Liver (tissue), 9 donors: ENCODE results near the gene ANGPT4. TPM values are rescaled to one million over a fixed set of nuclear protein-coding genes. Genes with fewer than 3 reads are reported as not detected.
A peak's percentile ranks its signal among the peaks of the same experiment; 100 is the strongest.

Source experiments
- DNase-seq: peaks from one replicate; pipeline ENCODE4 v3.0.0-alpha.2; 2017; ENCODE audit warnings: low spot score
- H3K27ac ChIP-seq, 2 donors: one replicate each; pipeline ENCODE4 v1.7.0; 2013; ENCODE audit warnings: inconsistent platforms in 2 of 2, low read length in 2 of 2, control low read depth in 1 of 2, low read depth in 1 of 2, mild to moderate bottlenecking in 1 of 2
- H3K27me3 ChIP-seq, 4 donors: one replicate each; pipeline versions ENCODE4 v1.6.1 to v1.7.0; 2013; ENCODE audit warnings: low read length in 3 of 4, inconsistent platforms in 1 of 4, mild to moderate bottlenecking in 1 of 4, moderate library complexity in 1 of 4; ENCODE audit not compliant: control insufficient read depth in 4 of 4, insufficient read depth in 4 of 4
- H3K36me3 ChIP-seq, 4 donors: one replicate each; pipeline versions ENCODE4 v1.6.1 to v1.7.0; 2013; ENCODE audit warnings: low read length in 3 of 4, mild to moderate bottlenecking in 3 of 4, low read depth in 1 of 4, moderate library complexity in 1 of 4; ENCODE audit not compliant: control insufficient read depth in 4 of 4, insufficient read depth in 3 of 4
- H3K4me1 ChIP-seq, 4 donors: one replicate each; pipeline versions ENCODE4 v1.6.1 to v1.7.0; 2013; ENCODE audit warnings: low read length in 3 of 4, mild to moderate bottlenecking in 3 of 4, moderate library complexity in 1 of 4; ENCODE audit not compliant: control insufficient read depth in 4 of 4, insufficient read depth in 4 of 4
- H3K4me3 ChIP-seq, 3 donors: one replicate each; pipeline versions ENCODE4 v1.6.1 to v1.7.0; 2013; ENCODE audit warnings: low read length in 3 of 3, control low read depth in 1 of 3, low read depth in 1 of 3, mild to moderate bottlenecking in 1 of 3
- H3K9ac ChIP-seq, 2 donors: one replicate each; pipeline ENCODE4 v1.7.0; 2013; ENCODE audit warnings: low read length in 2 of 2, mild to moderate bottlenecking in 2 of 2, moderate library complexity in 2 of 2, control low read depth in 1 of 2, low read depth in 1 of 2
- H3K9me3 ChIP-seq, 4 donors: one replicate each; pipeline versions ENCODE4 v1.6.1 to v1.7.0; 2013; ENCODE audit warnings: low read length in 3 of 4; ENCODE audit not compliant: control insufficient read depth in 4 of 4
- ATF3 ChIP-seq: IDR thresholded peaks from 2 replicates; pipeline ENCODE4 v1.6.1; 2016; ENCODE audit warnings: antibody characterized with exemption
- EGR1 ChIP-seq, 2 donors: IDR thresholded peaks; 2 replicates each; pipeline ENCODE4 v1.6.1; 2016 to 2018; ENCODE audit warnings: antibody characterized with exemption in 2 of 2, low read depth in 2 of 2
- FOXA1 ChIP-seq: IDR thresholded peaks from 2 replicates; pipeline ENCODE4 v1.6.1; 2016; ENCODE audit warnings: antibody characterized with exemption
- FOXA2 ChIP-seq: IDR thresholded peaks from 2 replicates; pipeline ENCODE4 v1.6.1; 2016; ENCODE audit warnings: antibody characterized with exemption
- GABPA ChIP-seq, 2 donors: IDR thresholded peaks in 1 of 2; conservative IDR thresholded peaks in 1 of 2; 2 replicates each; pipeline ENCODE4 v1.6.1; 2016; ENCODE audit warnings: antibody characterized with exemption in 2 of 2, mild to moderate bottlenecking in 1 of 2, moderate library complexity in 1 of 2
- HNF4A ChIP-seq, 2 donors: conservative IDR thresholded peaks; 2 replicates each; pipeline ENCODE4 v1.6.1; 2016; ENCODE audit warnings: antibody characterized with exemption in 2 of 2, mild to moderate bottlenecking in 2 of 2
- HNF4G ChIP-seq: IDR thresholded peaks from 2 replicates; pipeline ENCODE4 v1.6.1; 2016; ENCODE audit warnings: antibody characterized with exemption
- JUND ChIP-seq, 2 donors: IDR thresholded peaks; 2 replicates each; pipeline ENCODE4 v1.6.1; 2016; ENCODE audit warnings: antibody characterized with exemption in 2 of 2
- MAX ChIP-seq: IDR thresholded peaks from 2 replicates; pipeline ENCODE4 v1.6.1; 2016; ENCODE audit warnings: antibody characterized with exemption
- NR2F2 ChIP-seq: IDR thresholded peaks from 2 replicates; pipeline ENCODE4 v1.6.1; 2016; ENCODE audit warnings: antibody characterized with exemption
- RAD21 ChIP-seq, 2 donors: IDR thresholded peaks; 2 replicates each; pipeline ENCODE4 v1.6.1; 2016; ENCODE audit warnings: antibody characterized with exemption in 2 of 2, mild to moderate bottlenecking in 2 of 2
- REST ChIP-seq: IDR thresholded peaks from 2 replicates; pipeline ENCODE4 v1.6.1; 2016; ENCODE audit warnings: antibody characterized with exemption, mild to moderate bottlenecking
- RXRA ChIP-seq, 2 donors: IDR thresholded peaks; 2 replicates each; pipeline ENCODE4 v1.6.1; 2017 to 2018; ENCODE audit warnings: antibody characterized with exemption in 2 of 2, mild to moderate bottlenecking in 1 of 2
- SP1 ChIP-seq: IDR thresholded peaks from 2 replicates; pipeline ENCODE4 v1.6.1; 2018; ENCODE audit warnings: antibody characterized with exemption, mild to moderate bottlenecking
- TAF1 ChIP-seq: conservative IDR thresholded peaks from 2 replicates; pipeline ENCODE4 v1.6.1; 2016; ENCODE audit warnings: antibody characterized with exemption, mild to moderate bottlenecking
- YY1 ChIP-seq: IDR thresholded peaks from 2 replicates; pipeline ENCODE4 v1.6.1; 2016; ENCODE audit warnings: antibody characterized with exemption, mild to moderate bottlenecking
- ZBTB33 ChIP-seq: IDR thresholded peaks from 2 replicates; pipeline ENCODE4 v1.6.1; 2016; ENCODE audit warnings: antibody characterized with exemption
- WGBS: extraction: QIAGEN DNeasy Blood & Tissue Kit; methylation state at CpG from one replicate; pipeline ENCODE4 v1.1.7; 2013; 5-methylcytosine and 5-hydroxymethylcytosine counted together
- polyA plus RNA-seq, 2 donors: library from polyadenylated mRNA; stranded (reverse) in 1 of 2; unstranded in 1 of 2; fragments of 200-250 nt in 1 of 2; fragments of >200 nt in 1 of 2; fragmentation: Nextera tagmentation in 1 of 2; extraction: Ambion mirVana in 1 of 2; gene quantifications; one replicate each; pipeline versions ENCODE4 v1.2.1 to v1.2.3, GENCODE V29; 2013 to 2015
- total RNA-seq, 2 donors: library from RNA; depleted of rRNA; stranded (reverse); fragments of >200 nt; gene quantifications; one replicate each; pipeline ENCODE4 v1.2.3, GENCODE V29; 2014
- TF ChIP-seq, protein P1 (sequence below): fragments of 150-350 bp; IDR thresholded peaks from 2 replicates; pipeline ENCODE4 v1.5.1; 2017; ENCODE audit warnings: improper control_type of control experiment, low read depth, low read length; ENCODE audit not compliant: missing input control
- donor health status: healthy.
- donor health status: healthy.
- donor health status: healthy.
- donor health status: healthy.
- donor health status: healthy.

Gene ANGPT4
- total and polyA plus RNA-seq, 4 donors: 0.05 to 0.13 (median 0.08) TPM

GRCh38 chr20:842547-842940, 73.6 kb downstream of the ANGPT4 start:
- peaks cover 0 to 3% (median 0%) of the 10 kb centered on the region in 4 donors for H3K36me3 ChIP-seq
- WGBS: 71% methylated on average over 2 of the region's 2 CpGs
- no peak overlapping the region for H3K4me3 ChIP-seq
- TF ChIP-seq RAD21 (IDR thresholded peaks at IDR 0.05): no peak
- TF ChIP-seq, protein P1, sequence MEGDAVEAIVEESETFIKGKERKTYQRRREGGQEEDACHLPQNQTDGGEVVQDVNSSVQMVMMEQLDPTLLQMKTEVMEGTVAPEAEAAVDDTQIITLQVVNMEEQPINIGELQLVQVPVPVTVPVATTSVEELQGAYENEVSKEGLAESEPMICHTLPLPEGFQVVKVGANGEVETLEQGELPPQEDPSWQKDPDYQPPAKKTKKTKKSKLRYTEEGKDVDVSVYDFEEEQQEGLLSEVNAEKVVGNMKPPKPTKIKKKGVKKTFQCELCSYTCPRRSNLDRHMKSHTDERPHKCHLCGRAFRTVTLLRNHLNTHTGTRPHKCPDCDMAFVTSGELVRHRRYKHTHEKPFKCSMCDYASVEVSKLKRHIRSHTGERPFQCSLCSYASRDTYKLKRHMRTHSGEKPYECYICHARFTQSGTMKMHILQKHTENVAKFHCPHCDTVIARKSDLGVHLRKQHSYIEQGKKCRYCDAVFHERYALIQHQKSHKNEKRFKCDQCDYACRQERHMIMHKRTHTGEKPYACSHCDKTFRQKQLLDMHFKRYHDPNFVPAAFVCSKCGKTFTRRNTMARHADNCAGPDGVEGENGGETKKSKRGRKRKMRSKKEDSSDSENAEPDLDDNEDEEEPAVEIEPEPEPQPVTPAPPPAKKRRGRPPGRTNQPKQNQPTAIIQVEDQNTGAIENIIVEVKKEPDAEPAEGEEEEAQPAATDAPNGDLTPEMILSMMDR: no peak
- no peaks in the 10 kb centered on the region for H3K9me3 ChIP-seq
- H3K4me1 ChIP-seq: peaks cover 4 to 23% (median 7%) of the 10 kb centered on the region in 4 donors
- H3K27ac ChIP-seq: no peak overlapping the region
- H3K27me3 ChIP-seq: no peaks in the 10 kb centered on the region
- DNase-seq: no peak
- H3K9ac ChIP-seq: no peak overlapping the region

DNA sequence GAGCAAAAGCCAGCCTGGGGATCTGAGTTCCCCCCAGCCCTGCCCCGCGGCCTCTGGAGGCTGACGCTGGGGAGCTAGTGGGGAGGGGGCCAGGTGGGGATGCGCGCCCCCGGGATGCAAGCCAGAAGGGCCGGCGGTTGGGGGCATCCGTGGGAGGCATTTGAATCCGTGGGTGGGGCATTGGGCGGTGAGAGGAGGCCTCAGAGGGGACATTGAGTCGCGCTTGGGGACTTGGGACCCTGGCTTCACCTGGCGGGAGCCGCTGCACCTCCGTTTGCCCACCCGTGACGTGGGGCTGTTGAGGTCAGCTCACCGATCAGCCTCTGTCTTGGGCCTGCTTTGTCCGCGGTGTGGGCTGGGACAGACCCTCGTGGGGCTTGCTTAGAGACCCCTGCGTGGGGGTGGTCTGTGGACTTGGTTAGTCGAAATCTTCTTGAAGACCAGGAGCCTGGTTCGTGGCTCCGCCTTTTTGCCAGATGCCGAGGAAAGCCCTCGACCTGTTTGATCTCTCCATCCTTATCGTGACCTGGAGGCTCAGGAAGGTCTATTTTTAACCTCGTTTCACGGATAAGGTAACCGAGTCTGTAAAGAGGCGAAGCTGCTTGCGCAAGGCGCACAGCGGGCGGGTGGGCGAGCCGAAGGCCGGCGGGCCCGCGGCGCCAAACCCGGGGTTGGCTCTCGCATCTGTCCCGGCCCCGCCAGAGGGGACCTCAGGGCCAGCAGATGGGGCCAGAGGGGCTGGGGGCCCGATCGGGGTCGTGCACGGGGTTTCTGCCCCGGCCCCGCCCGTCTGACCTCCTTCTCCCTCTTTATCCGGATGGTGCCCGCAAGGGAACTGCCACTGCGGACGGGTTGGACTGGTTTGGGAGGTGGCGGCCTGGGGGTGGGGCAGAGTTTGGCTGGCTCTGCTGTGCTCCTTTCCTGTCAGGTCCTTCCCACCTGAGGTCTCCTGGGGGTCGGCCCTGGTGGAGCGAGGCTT, 74.3 kb downstream of the ANGPT4 start:
- Histone ChIP-seq H3K9me3 (no peaks in the 10 kb centered on the region), H3K4me3 (peak overlapping the region in 2 of 3 donors; percentile 54 to 59), H3K4me1 (peaks cover 4 to 23% (median 7%) of the 10 kb centered on the region in 4 donors), H3K27ac (no peak overlapping the region), H3K27me3 (no peaks in the 10 kb centered on the region), H3K9ac (no peak overlapping the region), H3K36me3 (peaks cover 0 to 1% (median 0%) of the 10 kb centered on the region in 4 donors)
- 31% methylated on average over 62 of the region's 62 CpGs for WGBS
- TF ChIP-seq FOXA2 (no peak), ZBTB33 (no peak), RAD21 (IDR thresholded peaks at IDR 0.05) (no peak), YY1 (no peak), HNF4A (conservative IDR thresholded peaks at IDR 0.05) (no peak), EGR1 (IDR thresholded peaks at IDR 0.05; ENCODE audit: low read depth in 2 of 2) (no peak), MAX (no peak), REST (no peak), NR2F2 (no peak), GABPA (IDR thresholded peaks at IDR 0.05 in 1 of 2, conservative IDR thresholded peaks at IDR 0.05 in 1 of 2) (no peak), ATF3 (no peak), HNF4G (no peak), JUND (IDR thresholded peaks at IDR 0.05) (no peak), RXRA (IDR thresholded peaks at IDR 0.05) (no peak), TAF1 (no peak), FOXA1 (no peak), SP1 (no peak)
- TF ChIP-seq, protein P1: no peak
- peak; percentile 50 for DNase-seq
